Esophagus squamous epithelium (tissue), 4 donors: ENCODE results near the gene HSD17B2.

Experiments
- CTCF ChIP-seq, 6 experiments: fragments of 450-650 bp in 4 of 6; fragments of 200-600 bp in 2 of 6; sonication (generic) in 2 of 6; IDR thresholded peaks; one replicate each; pipeline ENCODE4 v1.5.1; 2016 to 2019; ENCODE audit warnings: antibody characterized with exemption in 6 of 6, mild to moderate bottlenecking in 4 of 6, moderate library complexity in 4 of 6
- POLR2A ChIP-seq, 4 donors: fragments of 450-650 bp; IDR thresholded peaks; one replicate each; pipeline ENCODE4 v1.6.1; 2017; ENCODE audit warnings: antibody characterized with exemption in 4 of 4, mild to moderate bottlenecking in 4 of 4, moderate library complexity in 3 of 4

DNA sequence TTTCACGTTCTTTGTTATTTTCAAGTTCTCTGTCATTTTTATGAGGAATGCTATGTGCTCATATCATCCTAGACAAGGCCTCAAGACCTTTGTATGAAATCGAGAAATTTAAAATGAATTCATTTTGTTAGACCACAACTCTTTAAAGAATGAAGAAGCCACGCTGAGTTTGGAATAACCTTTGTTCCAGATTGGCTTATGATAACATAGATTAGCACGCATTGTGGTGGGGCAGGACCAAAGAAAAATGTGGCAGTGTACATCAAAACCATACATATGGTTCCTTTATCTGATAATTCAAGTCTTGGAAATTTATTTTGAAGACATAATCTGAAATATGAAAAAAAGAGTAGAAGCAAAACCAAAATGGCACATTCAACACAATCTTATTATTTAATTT is 2.2 kb downstream of the HSD17B2 start:
- TF ChIP-seq CTCF (IDR thresholded peaks at IDR 0.05) = no peak
- TF ChIP-seq POLR2A (IDR thresholded peaks at IDR 0.05) = no peak
